HepG2 (cell line): ENCODE data around the gene CCDC30. TPM values are rescaled to one million over a fixed set of nuclear protein-coding genes. Genes with fewer than 3 reads are reported as not detected.

Experiments used
- AHDC1 ChIP-seq: sonication (generic); formaldehyde crosslinking; IDR thresholded peaks from 2 replicates; pipeline ENCODE4 v1.5.1; 2020; ENCODE audit warnings: mild to moderate bottlenecking, missing genetic modification reagents, borderline replicate concordance
- ETV5 ChIP-seq: IDR thresholded peaks from 2 replicates; pipeline ENCODE4 v1.6.1; 2018; ENCODE audit warnings: missing biosample characterization, missing genetic modification reagents, inconsistent platforms, borderline replicate concordance
- FLYWCH1 ChIP-seq: sonication (generic); formaldehyde crosslinking; IDR thresholded peaks from 2 replicates; pipeline ENCODE4 v1.8.1; 2023; ENCODE audit warnings: mild to moderate bottlenecking, missing genetic modification reagents
- HNRNPK ChIP-seq: fragments of 200-400 bp; formaldehyde crosslinking; IDR thresholded peaks from 2 replicates; pipeline ENCODE4 v1.6.1; 2018; ENCODE audit warnings: low read length, low read depth, moderate library complexity, mild to moderate bottlenecking; ENCODE audit not compliant: poor library complexity, severe bottlenecking
- MNT ChIP-seq: fragments of 450-650 bp; IDR thresholded peaks from 2 replicates; pipeline ENCODE4 v1.6.1; 2016
- NR3C1 ChIP-seq: sonication (generic); formaldehyde crosslinking; IDR thresholded peaks from 2 replicates; pipeline ENCODE4 v1.4.0; 2020; ENCODE audit warnings: missing genetic modification reagents
- ZNF124 ChIP-seq: sonication (generic); formaldehyde crosslinking; IDR thresholded peaks from 2 replicates; pipeline ENCODE4 v1.4.0; 2020; ENCODE audit warnings: missing genetic modification reagents
- ZNF20 ChIP-seq: sonication (generic); formaldehyde crosslinking; IDR thresholded peaks from 2 replicates; pipeline ENCODE4 v1.4.0; 2020; ENCODE audit warnings: mild to moderate bottlenecking, moderate library complexity, missing genetic modification reagents
- ZNF574 ChIP-seq: sonication (generic); formaldehyde crosslinking; IDR thresholded peaks from 2 replicates; pipeline ENCODE4 v1.4.0; 2020; ENCODE audit warnings: missing genetic modification reagents
- ZNF589 ChIP-seq: sonication (generic); formaldehyde crosslinking; conservative IDR thresholded peaks from 2 replicates; pipeline ENCODE4 v1.8.0; 2022; ENCODE audit warnings: mild to moderate bottlenecking, moderate library complexity, missing genetic modification reagents
- ZNF614 ChIP-seq: IDR thresholded peaks from 2 replicates; pipeline ENCODE4 v1.6.1; 2018; ENCODE audit warnings: missing biosample characterization, missing genetic modification reagents, inconsistent platforms, borderline replicate concordance
- ZNF891 ChIP-seq: sonication (generic); formaldehyde crosslinking; IDR thresholded peaks from 2 replicates; pipeline ENCODE4 v1.5.0; 2020; ENCODE audit warnings: mild to moderate bottlenecking, missing genetic modification reagents
- polyA plus RNA-seq, 8 experiments: library from polyadenylated mRNA; depleted of rRNA in 3 of 8; stranded (reverse) in 7 of 8; unstranded in 1 of 8; fragments of >200 nt; fragmentation: Illumina TruSeq in 4 of 8; extraction: Trizol in 4 of 8; gene quantifications; 2 replicates each; pipeline versions ENCODE4 v1.2.1 to v1.2.3, GENCODE V29; 2011 to 2016; ENCODE audit warnings: low read depth in 4 of 8, missing spikeins in 1 of 8, mixed read lengths in 1 of 8; ENCODE audit not compliant: insufficient read depth in 1 of 8
- total RNA-seq, 5 experiments: library from RNA; depleted of rRNA; stranded (reverse); fragments of >200 nt; fragmentation: Illumina TruSeq; extraction: Trizol; gene quantifications; 2 replicates each; pipeline ENCODE4 v1.2.3, GENCODE V29; 2016; ENCODE audit warnings: low read depth in 1 of 5
- TF ChIP-seq, protein P1 (sequence below): IDR thresholded peaks from 2 replicates; pipeline ENCODE4 v1.4.0; 2020; ENCODE audit warnings: mild to moderate bottlenecking, missing genetic modification reagents

Gene CCDC30
- total and polyA plus RNA-seq, 2 of the 13 experiments (the other 11 are each of a cell fraction or from before 2014, with no cell fraction given), result 0.25 to 0.77 TPM

DNA sequence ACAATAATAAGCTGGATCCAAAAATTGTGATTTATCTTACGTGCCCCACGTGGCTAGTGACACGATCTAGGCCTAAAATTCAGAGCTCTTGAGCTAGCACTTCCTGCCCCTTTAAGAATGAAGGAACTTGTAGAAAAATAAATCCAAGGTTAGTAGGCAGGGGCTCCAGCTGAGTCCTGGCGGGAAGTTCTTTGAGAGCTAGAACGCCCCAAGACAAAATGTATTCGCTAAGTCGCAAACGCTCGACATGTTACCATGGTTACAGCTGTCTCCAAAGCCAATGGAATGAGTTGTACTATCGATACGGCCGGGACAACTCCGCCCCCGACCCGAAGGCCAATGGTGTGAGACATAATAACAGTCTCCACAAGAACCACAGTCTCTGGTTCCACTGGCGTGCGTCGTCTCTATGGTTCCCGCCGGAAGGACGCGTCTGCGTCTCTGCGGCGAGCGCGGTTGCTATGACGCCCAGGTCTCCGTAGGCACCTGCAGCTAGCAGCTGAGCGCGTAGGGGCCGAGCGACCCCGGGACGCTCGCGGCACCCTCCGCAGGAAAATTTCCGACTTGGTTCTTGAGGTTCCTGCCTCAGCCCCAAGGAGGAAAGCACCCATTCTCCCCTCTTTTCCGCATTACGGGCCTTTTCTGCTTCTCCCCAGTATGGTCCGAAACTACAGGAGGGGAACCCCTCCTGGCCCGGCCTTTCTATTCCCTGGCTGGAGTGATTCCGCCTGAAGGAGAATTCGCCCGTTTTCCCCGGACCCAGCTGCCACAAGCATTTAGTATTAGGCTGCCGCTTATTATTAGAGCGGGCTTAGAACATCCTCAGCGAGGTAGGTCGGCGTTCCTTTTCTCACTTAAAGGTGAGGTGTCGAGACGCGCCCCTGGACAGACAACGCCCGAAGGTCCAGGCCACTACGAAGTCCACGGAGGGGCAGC is at the start of gene CCDC30 (continued):
- TF ChIP-seq AHDC1 (CRISPR knock-in tag), result no peak
- no peak for TF ChIP-seq ZNF614 (CRISPR knock-in tag)
- no peak for TF ChIP-seq ZNF124 (CRISPR knock-in tag)
- peak; percentile 57 for TF ChIP-seq MNT
- no peak for TF ChIP-seq NR3C1 (CRISPR knock-in tag)
- no peak for TF ChIP-seq FLYWCH1 (CRISPR knock-in tag)
- TF ChIP-seq ETV5 (CRISPR knock-in tag), result peak; percentile 82; the same call in 1 of the 2 replicates
- no peak for TF ChIP-seq HNRNPK
- TF ChIP-seq ZNF20 (CRISPR knock-in tag), result no peak
- no peak; the same call in 1 of the 2 replicates for TF ChIP-seq ZNF891 (CRISPR knock-in tag)
- TF ChIP-seq, protein P1, sequence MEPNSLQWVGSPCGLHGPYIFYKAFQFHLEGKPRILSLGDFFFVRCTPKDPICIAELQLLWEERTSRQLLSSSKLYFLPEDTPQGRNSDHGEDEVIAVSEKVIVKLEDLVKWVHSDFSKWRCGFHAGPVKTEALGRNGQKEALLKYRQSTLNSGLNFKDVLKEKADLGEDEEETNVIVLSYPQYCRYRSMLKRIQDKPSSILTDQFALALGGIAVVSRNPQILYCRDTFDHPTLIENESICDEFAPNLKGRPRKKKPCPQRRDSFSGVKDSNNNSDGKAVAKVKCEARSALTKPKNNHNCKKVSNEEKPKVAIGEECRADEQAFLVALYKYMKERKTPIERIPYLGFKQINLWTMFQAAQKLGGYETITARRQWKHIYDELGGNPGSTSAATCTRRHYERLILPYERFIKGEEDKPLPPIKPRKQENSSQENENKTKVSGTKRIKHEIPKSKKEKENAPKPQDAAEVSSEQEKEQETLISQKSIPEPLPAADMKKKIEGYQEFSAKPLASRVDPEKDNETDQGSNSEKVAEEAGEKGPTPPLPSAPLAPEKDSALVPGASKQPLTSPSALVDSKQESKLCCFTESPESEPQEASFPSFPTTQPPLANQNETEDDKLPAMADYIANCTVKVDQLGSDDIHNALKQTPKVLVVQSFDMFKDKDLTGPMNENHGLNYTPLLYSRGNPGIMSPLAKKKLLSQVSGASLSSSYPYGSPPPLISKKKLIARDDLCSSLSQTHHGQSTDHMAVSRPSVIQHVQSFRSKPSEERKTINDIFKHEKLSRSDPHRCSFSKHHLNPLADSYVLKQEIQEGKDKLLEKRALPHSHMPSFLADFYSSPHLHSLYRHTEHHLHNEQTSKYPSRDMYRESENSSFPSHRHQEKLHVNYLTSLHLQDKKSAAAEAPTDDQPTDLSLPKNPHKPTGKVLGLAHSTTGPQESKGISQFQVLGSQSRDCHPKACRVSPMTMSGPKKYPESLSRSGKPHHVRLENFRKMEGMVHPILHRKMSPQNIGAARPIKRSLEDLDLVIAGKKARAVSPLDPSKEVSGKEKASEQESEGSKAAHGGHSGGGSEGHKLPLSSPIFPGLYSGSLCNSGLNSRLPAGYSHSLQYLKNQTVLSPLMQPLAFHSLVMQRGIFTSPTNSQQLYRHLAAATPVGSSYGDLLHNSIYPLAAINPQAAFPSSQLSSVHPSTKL (CRISPR knock-in tag), result 0 out of 2 replicates have a peak, but pooled peaks have one; percentile 27
- peak; percentile 99 for TF ChIP-seq ZNF574 (CRISPR knock-in tag)
- TF ChIP-seq ZNF589 (CRISPR knock-in tag), result no peak
